Sigmoid colon (tissue), 7 donors: ENCODE data around the gene CD9. TPM values are rescaled to one million over a fixed set of nuclear protein-coding genes. Genes with fewer than 3 reads are reported as not detected.

Experiments used
- DNase-seq: peaks from one replicate; pipeline ENCODE4 v3.0.0-alpha.2; 2019
- H3K27ac ChIP-seq, 4 donors: fragments of 200-600 bp; sonication (generic); one replicate each; pipeline ENCODE4 v1.5.1; 2016 to 2019; ENCODE audit warnings: mild to moderate bottlenecking in 1 of 4
- H3K27me3 ChIP-seq, 3 donors: fragments of 200-600 bp; sonication (generic); one replicate each; pipeline ENCODE4 v1.5.1; 2019; ENCODE audit warnings: mild to moderate bottlenecking in 1 of 3
- H3K36me3 ChIP-seq, 4 donors: fragments of 200-600 bp; sonication (generic); one replicate each; pipeline ENCODE4 v1.5.1; 2016 to 2019
- H3K4me1 ChIP-seq, 4 donors: fragments of 200-600 bp; sonication (generic); one replicate each; pipeline ENCODE4 v1.5.1; 2017 to 2019
- H3K4me3 ChIP-seq, 4 donors: fragments of 200-600 bp; sonication (generic); one replicate each; pipeline ENCODE4 v1.5.1; 2017 to 2019; ENCODE audit warnings: mild to moderate bottlenecking in 2 of 4, moderate library complexity in 1 of 4
- H3K9me3 ChIP-seq, 4 donors: fragments of 200-600 bp in 3 of 4; sonication (generic) in 3 of 4; one replicate each; pipeline versions ENCODE4 v1.5.1 to v1.6.1; 2013 to 2019
- EP300 ChIP-seq, 4 donors: sonication (generic); formaldehyde crosslinking; IDR thresholded peaks; one replicate each; pipeline ENCODE4 v1.6.1; 2017; ENCODE audit warnings: antibody characterized with exemption in 4 of 4
- POLR2A ChIP-seq, 2 donors: fragments of 450-650 bp; IDR thresholded peaks; one replicate each; pipeline ENCODE4 v1.6.1; 2016; ENCODE audit warnings: antibody characterized with exemption in 2 of 2, mild to moderate bottlenecking in 2 of 2, moderate library complexity in 2 of 2
- POLR2AphosphoS5 ChIP-seq, 4 donors: sonication (generic); formaldehyde crosslinking; IDR thresholded peaks; one replicate each; pipeline ENCODE4 v1.6.1; 2017; ENCODE audit warnings: antibody characterized with exemption in 4 of 4
- WGBS, 2 donors: extraction: QIAGEN DNeasy Blood & Tissue Kit; methylation state at CpG; one replicate each; pipeline ENCODE4 v1.1.7; 2013; 5-methylcytosine and 5-hydroxymethylcytosine counted together
- intact Hi-C: fragments of 100-400 bp; cut with DNase I; formaldehyde crosslinking; loops from one replicate; pipeline ENCODE4 v1.15.1; 2023
- polyA plus RNA-seq, 3 donors: library from polyadenylated mRNA; stranded (reverse); fragments of 200-250 nt; gene quantifications; one replicate each; pipeline ENCODE4 v1.2.3, GENCODE V29; 2013
- total RNA-seq, 4 donors: library from RNA; depleted of rRNA; stranded (reverse); fragments of >200 nt; gene quantifications; one replicate each; pipeline ENCODE4 v1.1.0, GENCODE V29; 2016
- TF ChIP-seq, protein P1 (sequence below), 4 experiments: fragments of 450-650 bp in 3 of 4; fragments of 200-600 bp in 1 of 4; IDR thresholded peaks; one replicate each; pipeline ENCODE4 v1.5.1; 2016 to 2019; ENCODE audit warnings: antibody characterized with exemption in 4 of 4, mild to moderate bottlenecking in 3 of 4, moderate library complexity in 2 of 4
- donor health status: healthy with polysubstance abuse.
- donor health status: Bipolar disorder and iron deficiency.
- donor health status: healthy.

CD9 gene
- total and polyA plus RNA-seq, 7 donors: 180 to 548 (median 335) TPM

GRCh38 chr12:6198556-6198955 lies 1.6 kb upstream of the CD9 start:
- TF ChIP-seq POLR2A (IDR thresholded peaks at IDR 0.05) (no peak), EP300 (IDR thresholded peaks at IDR 0.05) (no peak), POLR2AphosphoS5 (IDR thresholded peaks at IDR 0.05) (no peak)
- TF ChIP-seq, protein P1, sequence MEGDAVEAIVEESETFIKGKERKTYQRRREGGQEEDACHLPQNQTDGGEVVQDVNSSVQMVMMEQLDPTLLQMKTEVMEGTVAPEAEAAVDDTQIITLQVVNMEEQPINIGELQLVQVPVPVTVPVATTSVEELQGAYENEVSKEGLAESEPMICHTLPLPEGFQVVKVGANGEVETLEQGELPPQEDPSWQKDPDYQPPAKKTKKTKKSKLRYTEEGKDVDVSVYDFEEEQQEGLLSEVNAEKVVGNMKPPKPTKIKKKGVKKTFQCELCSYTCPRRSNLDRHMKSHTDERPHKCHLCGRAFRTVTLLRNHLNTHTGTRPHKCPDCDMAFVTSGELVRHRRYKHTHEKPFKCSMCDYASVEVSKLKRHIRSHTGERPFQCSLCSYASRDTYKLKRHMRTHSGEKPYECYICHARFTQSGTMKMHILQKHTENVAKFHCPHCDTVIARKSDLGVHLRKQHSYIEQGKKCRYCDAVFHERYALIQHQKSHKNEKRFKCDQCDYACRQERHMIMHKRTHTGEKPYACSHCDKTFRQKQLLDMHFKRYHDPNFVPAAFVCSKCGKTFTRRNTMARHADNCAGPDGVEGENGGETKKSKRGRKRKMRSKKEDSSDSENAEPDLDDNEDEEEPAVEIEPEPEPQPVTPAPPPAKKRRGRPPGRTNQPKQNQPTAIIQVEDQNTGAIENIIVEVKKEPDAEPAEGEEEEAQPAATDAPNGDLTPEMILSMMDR (IDR thresholded peaks at IDR 0.05): no peak
- Histone ChIP-seq H3K27ac (peak overlapping the region; percentile 95 to 100 (median 98)), H3K27me3 (no peaks in the 10 kb centered on the region), H3K9me3 (no peaks in the 10 kb centered on the region), H3K36me3 (no peaks in the 10 kb centered on the region), H3K4me3 (no peak overlapping the region), H3K4me1 (peaks cover 0 to 54% (median 39%) of the 10 kb centered on the region in 4 donors)
- no peak for DNase-seq
- 64 to 90% methylated on average over 6 of the region's 6 CpGs for WGBS, 2 donors
- intact Hi-C loops: no loop called here

GRCh38 chr12:6198985-6199530 lies 1.1 kb upstream of the CD9 start:
- intact Hi-C loops: loop anchor here (1.0 kb wide), 1 partner anchor 31 kb away; no protein-coding TSS in a partner anchor
- WGBS, 2 donors: 35 to 69% methylated on average over 10 of the region's 10 CpGs
- Histone ChIP-seq H3K27ac (peak overlapping the region; percentile 95 to 100 (median 98)), H3K27me3 (no peaks in the 10 kb centered on the region), H3K36me3 (no peaks in the 10 kb centered on the region), H3K4me3 (peak overlapping the region; percentile 74 to 100 (median 92)), H3K9me3 (no peaks in the 10 kb centered on the region), H3K4me1 (peaks cover 0 to 59% (median 44%) of the 10 kb centered on the region in 4 donors)
- no peak for DNase-seq
- TF ChIP-seq POLR2AphosphoS5 (IDR thresholded peaks at IDR 0.05) (peak in 1 of 4 donors; percentile 29), EP300 (IDR thresholded peaks at IDR 0.05) (no peak), POLR2A (IDR thresholded peaks at IDR 0.05) (no peak)
- TF ChIP-seq, protein P1 (IDR thresholded peaks at IDR 0.05): no peak

GRCh38 chr12:6199531-6200255 lies 507 bp upstream of the CD9 start:
- intact Hi-C loops: loop anchor here (1.0 to 5.0 kb wide), 2 partner anchors 31 to 133 kb away; no protein-coding TSS in a partner anchor
- Histone ChIP-seq H3K27ac (peak overlapping the region; percentile 95 to 100 (median 98)), H3K4me3 (peak overlapping the region; percentile 74 to 100 (median 92)), H3K36me3 (no peaks in the 10 kb centered on the region), H3K4me1 (peaks cover 0 to 66% (median 50%) of the 10 kb centered on the region in 4 donors), H3K9me3 (no peaks in the 10 kb centered on the region), H3K27me3 (no peaks in the 10 kb centered on the region)
- TF ChIP-seq EP300 (IDR thresholded peaks at IDR 0.05) (no peak), POLR2AphosphoS5 (IDR thresholded peaks at IDR 0.05) (peak in 1 of 4 donors; percentile 34), POLR2A (IDR thresholded peaks at IDR 0.05) (peak in 1 of 2 donors; percentile 19)
- TF ChIP-seq, protein P1 (IDR thresholded peaks at IDR 0.05): no peak
- WGBS, 2 donors: 2 to 11% methylated on average over 42 of the region's 42 CpGs
- DNase-seq: peak; percentile 87

DNA sequence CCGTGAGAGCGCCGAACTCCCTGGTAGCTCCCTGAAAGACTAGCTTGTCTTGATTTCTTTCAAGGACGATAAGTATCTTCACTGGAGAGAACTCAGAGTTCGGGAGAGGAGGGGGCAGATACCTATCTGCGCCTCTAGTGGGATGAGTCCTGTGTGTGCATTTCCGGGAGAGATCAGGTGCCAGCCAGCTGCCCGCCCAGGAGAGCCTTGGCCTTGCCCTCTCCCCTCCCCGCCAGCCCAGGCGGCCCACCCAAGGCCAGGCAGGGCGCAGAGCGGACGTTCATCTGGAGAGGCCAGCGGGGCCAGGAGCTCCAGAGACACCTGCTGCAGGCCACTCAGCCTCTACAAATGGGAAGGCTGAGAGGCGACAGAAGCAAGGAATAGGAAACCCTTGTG lies 1.0 kb downstream of the CD9 start:
- intact Hi-C loops: loop anchor here (5.0 kb wide), 1 partner anchor 131 kb away; no protein-coding TSS in a partner anchor

GRCh38 chr12:6201826-6202225 lies 1.6 kb downstream of the CD9 start:
- H3K4me1 ChIP-seq: peaks cover 0 to 82% (median 69%) of the 10 kb centered on the region in 4 donors
- H3K9me3 ChIP-seq: no peaks in the 10 kb centered on the region
- no peaks in the 10 kb centered on the region for H3K36me3 ChIP-seq
- peak overlapping the region; percentile 74 to 100 (median 92) for H3K4me3 ChIP-seq
- H3K27me3 ChIP-seq: no peaks in the 10 kb centered on the region
- peak overlapping the region; percentile 95 to 100 (median 98) for H3K27ac ChIP-seq
- WGBS, 2 donors: 11 to 67% methylated on average over 3 of the region's 3 CpGs
- no peak for DNase-seq
- TF ChIP-seq, protein P1 (IDR thresholded peaks at IDR 0.05): no peak
- TF ChIP-seq POLR2AphosphoS5 (IDR thresholded peaks at IDR 0.05) (no peak), EP300 (IDR thresholded peaks at IDR 0.05) (no peak), POLR2A (IDR thresholded peaks at IDR 0.05) (no peak)
- intact Hi-C loops: loop anchor here (1.0 to 5.0 kb wide), 2 partner anchors 27 to 130 kb away; no protein-coding TSS in a partner anchor

More for the DNA sequence above, 1.0 kb downstream of the CD9 start:
- H3K36me3 ChIP-seq: no peaks in the 10 kb centered on the region
- TF ChIP-seq POLR2A (IDR thresholded peaks at IDR 0.05) (peak in 1 of 2 donors; percentile 59), POLR2AphosphoS5 (IDR thresholded peaks at IDR 0.05) (peak; percentile 9 to 63 (median 50)), EP300 (IDR thresholded peaks at IDR 0.05) (no peak)
- peaks cover 0 to 76% (median 63%) of the 10 kb centered on the region in 4 donors for H3K4me1 ChIP-seq
- peak; percentile 80 for DNase-seq
- H3K27ac ChIP-seq: peak overlapping the region; percentile 95 to 100 (median 98)
- 6 to 26% methylated on average over 15 of the region's 15 CpGs for WGBS, 2 donors
- no peaks in the 10 kb centered on the region for H3K9me3 ChIP-seq
- H3K27me3 ChIP-seq: no peaks in the 10 kb centered on the region
- peak overlapping the region; percentile 74 to 100 (median 92) for H3K4me3 ChIP-seq
